Mucosa of stomach (tissue), 1 donor: ENCODE data around the gene FLVCR1.
"Not testable (repeated sequence)": the region's sequence is repeated elsewhere in the genome, so short reads cannot be mapped to it uniquely, and the experiment has no call there.

Experiments
- H3K27me3 ChIP-seq: one replicate; pipeline ENCODE4 v1.7.0; 2013; ENCODE audit warnings: mild to moderate bottlenecking, low read length; ENCODE audit not compliant: control insufficient read depth, insufficient read depth
- H3K36me3 ChIP-seq: one replicate; pipeline ENCODE4 v1.7.0; 2013; ENCODE audit warnings: low read length; ENCODE audit not compliant: control insufficient read depth, insufficient read depth
- H3K4me1 ChIP-seq: one replicate; pipeline ENCODE4 v1.7.0; 2013; ENCODE audit warnings: mild to moderate bottlenecking, low read length; ENCODE audit not compliant: control insufficient read depth, insufficient read depth
- H3K4me3 ChIP-seq: one replicate; pipeline ENCODE4 v1.7.0; 2013; ENCODE audit warnings: low read length
- H3K9ac ChIP-seq: one replicate; pipeline ENCODE4 v1.7.0; 2013; ENCODE audit warnings: mild to moderate bottlenecking, low read length, moderate library complexity
- H3K9me3 ChIP-seq: one replicate; pipeline ENCODE4 v1.7.0; 2013; ENCODE audit warnings: mild to moderate bottlenecking, low read length, moderate library complexity; ENCODE audit not compliant: control insufficient read depth
- donor health status: Pancreatic carcinoma.

FLVCR1 gene

GRCh38 chr1:212864201-212864600, 6.1 kb downstream of the FLVCR1 start:
- no peaks in the 10 kb centered on the region for H3K4me1 ChIP-seq
- H3K9ac ChIP-seq, result no peak overlapping the region
- no peaks in the 10 kb centered on the region for H3K27me3 ChIP-seq
- no peaks in the 10 kb centered on the region for H3K36me3 ChIP-seq
- H3K4me3 ChIP-seq, result no peak overlapping the region
- H3K9me3 ChIP-seq, result no peaks in the 10 kb centered on the region

GRCh38 chr1:212867192-212867591, 9.1 kb downstream of the FLVCR1 start:
- no peaks in the 10 kb centered on the region for H3K36me3 ChIP-seq
- no peak overlapping the region for H3K9ac ChIP-seq
- H3K4me1 ChIP-seq, result no peaks in the 10 kb centered on the region
- H3K27me3 ChIP-seq, result no peaks in the 10 kb centered on the region
- no peaks in the 10 kb centered on the region for H3K9me3 ChIP-seq
- H3K4me3 ChIP-seq, result no peak overlapping the region

GRCh38 chr1:212871976-212872375, 13.9 kb downstream of the FLVCR1 start:
- Histone ChIP-seq H3K36me3 (no peaks in the 10 kb centered on the region), H3K4me1 (no peaks in the 10 kb centered on the region), H3K9ac (no peak overlapping the region), H3K9me3 (no peaks in the 10 kb centered on the region), H3K27me3 (no peaks in the 10 kb centered on the region), H3K4me3 (no peak overlapping the region)

- Histone ChIP-seq H3K9me3 (no peaks in the 10 kb centered on the region), H3K4me1 (no peaks in the 10 kb centered on the region), H3K9ac (no peak overlapping the region), H3K27me3 (no peaks in the 10 kb centered on the region), H3K36me3 (no peaks in the 10 kb centered on the region), H3K4me3 (no peak overlapping the region)
Measured at GRCh38 chr1:212873518-212873917, 15.4 kb downstream of the FLVCR1 start.

- Histone ChIP-seq H3K4me3 (no peak overlapping the region), H3K9ac (no peak overlapping the region), H3K4me1 (no peaks in the 10 kb centered on the region), H3K9me3 (no peaks in the 10 kb centered on the region), H3K36me3 (no peaks in the 10 kb centered on the region), H3K27me3 (no peaks in the 10 kb centered on the region)
Measured at GRCh38 chr1:212878418-212878817, 20.3 kb downstream of the FLVCR1 start.

- H3K27me3 ChIP-seq, result no peaks in the 10 kb centered on the region
- H3K9ac ChIP-seq, result no peak overlapping the region
- H3K36me3 ChIP-seq, result no peaks in the 10 kb centered on the region
- no peaks in the 10 kb centered on the region for H3K9me3 ChIP-seq
- H3K4me3 ChIP-seq, result no peak overlapping the region
- no peaks in the 10 kb centered on the region for H3K4me1 ChIP-seq
Measured at GRCh38 chr1:212879947-212880690, 22.0 kb downstream of the FLVCR1 start.

- no peaks in the 10 kb centered on the region for H3K27me3 ChIP-seq
- no peaks in the 10 kb centered on the region for H3K4me1 ChIP-seq
- H3K4me3 ChIP-seq, result no peak overlapping the region
- no peaks in the 10 kb centered on the region for H3K36me3 ChIP-seq
- H3K9me3 ChIP-seq, result no peaks in the 10 kb centered on the region
- H3K9ac ChIP-seq, result no peak overlapping the region
Measured at GRCh38 chr1:212884592-212884991, 26.5 kb downstream of the FLVCR1 start.

GRCh38 chr1:212892108-212892507, 34.0 kb downstream of the FLVCR1 start:
- no peaks in the 10 kb centered on the region for H3K4me1 ChIP-seq
- H3K27me3 ChIP-seq, result no peaks in the 10 kb centered on the region
- no peaks in the 10 kb centered on the region for H3K36me3 ChIP-seq
- no peak overlapping the region for H3K9ac ChIP-seq
- no peaks in the 10 kb centered on the region for H3K9me3 ChIP-seq
- H3K4me3 ChIP-seq, result no peak overlapping the region

GRCh38 chr1:212899845-212900244, 41.8 kb downstream of the FLVCR1 start:
- Histone ChIP-seq H3K4me1 (no peaks in the 10 kb centered on the region), H3K27me3 (no peaks in the 10 kb centered on the region), H3K36me3 (peaks cover 6% of the 10 kb centered on the region), H3K9ac (no peak overlapping the region), H3K9me3 (no peaks in the 10 kb centered on the region), H3K4me3 (no peak overlapping the region)

GRCh38 chr1:212901290-212901689, 43.2 kb downstream of the FLVCR1 start:
- Histone ChIP-seq H3K36me3 (peaks cover 6% of the 10 kb centered on the region), H3K9me3 (no peaks in the 10 kb centered on the region), H3K9ac (no peak overlapping the region), H3K4me1 (no peaks in the 10 kb centered on the region), H3K27me3 (no peaks in the 10 kb centered on the region), H3K4me3 (no peak overlapping the region)

- H3K4me3 ChIP-seq, result no peak overlapping the region
- H3K27me3 ChIP-seq, result no peaks in the 10 kb centered on the region
- no peaks in the 10 kb centered on the region for H3K4me1 ChIP-seq
- peaks cover 6% of the 10 kb centered on the region for H3K36me3 ChIP-seq
- no peaks in the 10 kb centered on the region for H3K9me3 ChIP-seq
- no peak overlapping the region for H3K9ac ChIP-seq
Measured at GRCh38 chr1:212902054-212902453, 44.0 kb downstream of the FLVCR1 start.

GRCh38 chr1:212903664-212904063, 45.6 kb downstream of the FLVCR1 start:
- Histone ChIP-seq H3K27me3 (no peaks in the 10 kb centered on the region), H3K4me3 (no peak overlapping the region), H3K9me3 (no peaks in the 10 kb centered on the region), H3K4me1 (no peaks in the 10 kb centered on the region), H3K9ac (no peak overlapping the region), H3K36me3 (peaks cover 6% of the 10 kb centered on the region)

GRCh38 chr1:212908071-212908470, 50.0 kb downstream of the FLVCR1 start:
- not testable (repeated sequence) for H3K9ac ChIP-seq, H3K4me3 ChIP-seq, H3K4me1 ChIP-seq, H3K36me3 ChIP-seq, H3K27me3 ChIP-seq, H3K9me3 ChIP-seq
